CD14-positive monocyte (primary cell): ENCODE results near the gene FAM136A. TPM values are rescaled to one million over a fixed set of nuclear protein-coding genes. Genes with fewer than 3 reads are reported as not detected.

Source experiments
- DNase-seq, 3 donors: peaks; one replicate each; pipeline ENCODE4 v3.0.0-alpha.2; 2011 to 2022
- H2AFZ ChIP-seq: 2 replicates; pipeline ENCODE4 v1.6.0; 2012; ENCODE audit warnings: mild to moderate bottlenecking, low read depth, low read length, inconsistent platforms; ENCODE audit not compliant: insufficient read depth, poor library complexity, severe bottlenecking
- H3K27ac ChIP-seq, 2 donors: 1 replicate in 1 of 2; 2 replicates in 1 of 2; pipeline ENCODE4 v1.5.1; 2012 to 2013; ENCODE audit warnings: low read length in 2 of 2, control low read depth in 1 of 2, inconsistent platforms in 1 of 2, low read depth in 1 of 2, mild to moderate bottlenecking in 1 of 2
- H3K27me3 ChIP-seq, 2 donors: one replicate each; pipeline versions ENCODE4 v1.6.0 to v1.6.1; 2011 to 2013; ENCODE audit warnings: low read length in 2 of 2; ENCODE audit not compliant: control insufficient read depth in 2 of 2, insufficient read depth in 2 of 2
- H3K36me3 ChIP-seq, 2 donors: replicated peaks in 1 of 2; 1 replicate in 1 of 2; 2 replicates in 1 of 2; pipeline versions ENCODE4 v1.5.1 to v1.6.1; 2012 to 2013; ENCODE audit warnings: low read length in 2 of 2, control low read depth in 1 of 2, inconsistent platforms in 1 of 2, mild to moderate bottlenecking in 1 of 2; ENCODE audit not compliant: insufficient read depth in 2 of 2, control insufficient read depth in 1 of 2
- H3K4me1 ChIP-seq, 2 donors: 1 replicate in 1 of 2; 2 replicates in 1 of 2; pipeline versions ENCODE4 v1.5.1 to v1.6.1; 2012 to 2013; ENCODE audit warnings: low read length in 2 of 2, control low read depth in 1 of 2, inconsistent platforms in 1 of 2, mild to moderate bottlenecking in 1 of 2, moderate library complexity in 1 of 2; ENCODE audit not compliant: insufficient read depth in 2 of 2, control insufficient read depth in 1 of 2
- H3K4me2 ChIP-seq: replicated peaks from 2 replicates; pipeline ENCODE3; 2012; ENCODE audit warnings: low read length, moderate library complexity, mild to moderate bottlenecking; ENCODE audit not compliant: poor library complexity, severe bottlenecking; ENCODE audit errors: extremely low read depth
- H3K4me3 ChIP-seq, 3 experiments: fragments of 200-600 bp in 1 of 3; sonication (generic) in 1 of 3; replicated peaks in 1 of 3; 1 replicate in 2 of 3; 2 replicates in 1 of 3; pipeline ENCODE4 v1.5.1; 2011 to 2013; ENCODE audit warnings: low read length in 3 of 3, mild to moderate bottlenecking in 3 of 3, control low read depth in 2 of 3, low read depth in 2 of 3, inconsistent platforms in 1 of 3, moderate library complexity in 1 of 3
- H3K79me2 ChIP-seq: 2 replicates; pipeline ENCODE4 v1.6.0; 2012; ENCODE audit warnings: mild to moderate bottlenecking, control low read depth, inconsistent platforms, low read length, moderate library complexity; ENCODE audit not compliant: insufficient read depth
- H3K9ac ChIP-seq: 2 replicates; pipeline ENCODE4 v1.6.0; 2017; ENCODE audit warnings: low read length, mild to moderate bottlenecking; ENCODE audit not compliant: insufficient read depth, poor library complexity, severe bottlenecking
- H3K9me3 ChIP-seq, 2 donors: replicated peaks in 1 of 2; 1 replicate in 1 of 2; 2 replicates in 1 of 2; pipeline versions ENCODE4 v1.5.1 to v1.6.1; 2012 to 2013; ENCODE audit warnings: low read length in 2 of 2, control low read depth in 1 of 2; ENCODE audit not compliant: control insufficient read depth in 1 of 2, insufficient read depth in 1 of 2
- H4K20me1 ChIP-seq: 2 replicates; pipeline ENCODE4 v1.6.0; 2012; ENCODE audit warnings: mild to moderate bottlenecking, low read length, control low read depth, moderate library complexity; ENCODE audit not compliant: insufficient read depth
- H3K27ac Mint-ChIP-seq, 7 donors: one replicate each; pipeline ENCODE4 v1.8.0; 2020; ENCODE audit warnings: mild to moderate bottlenecking in 7 of 7, mixed read lengths in 7 of 7, moderate library complexity in 6 of 7, inconsistent platforms in 2 of 7
- H3K27me3 Mint-ChIP-seq, 3 donors: one replicate each; pipeline ENCODE4 v1.8.0; 2021 to 2022; ENCODE audit warnings: low read depth in 3 of 3, mild to moderate bottlenecking in 3 of 3, mixed read lengths in 3 of 3, moderate library complexity in 3 of 3, inconsistent platforms in 1 of 3
- H3K36me3 Mint-ChIP-seq, 2 donors: one replicate each; pipeline ENCODE4 v1.8.0; 2020; ENCODE audit warnings: mixed read lengths in 2 of 2, inconsistent platforms in 1 of 2, mild to moderate bottlenecking in 1 of 2
- H3K4me1 Mint-ChIP-seq: one replicate; pipeline ENCODE4 v1.8.0; 2020; ENCODE audit warnings: mild to moderate bottlenecking, mixed read lengths
- H3K4me3 Mint-ChIP-seq, 2 donors: one replicate each; pipeline ENCODE4 v1.8.0; 2020; ENCODE audit warnings: mild to moderate bottlenecking in 2 of 2, mixed read lengths in 2 of 2, moderate library complexity in 1 of 2
- H3K9me3 Mint-ChIP-seq, 7 donors: one replicate each; pipeline ENCODE4 v1.8.0; 2020 to 2022; ENCODE audit warnings: mixed read lengths in 7 of 7, mild to moderate bottlenecking in 6 of 7, moderate library complexity in 6 of 7, inconsistent platforms in 2 of 7
- CTCF ChIP-seq: fragments of 200-600 bp; IDR thresholded peaks from one replicate; pipeline ENCODE4 v1.8.0; 2022; ENCODE audit warnings: antibody characterized with exemption, mild to moderate bottlenecking
- WGBS: methylation state at CpG from one replicate; pipeline ENCODE4 v1.1.5; 2013; ENCODE audit warnings: missing lambda C conversion rate; ENCODE audit not compliant: insufficient coverage; 5-methylcytosine and 5-hydroxymethylcytosine counted together
- intact Hi-C, 2 donors: fragments of 100-400 bp; cut with micrococcal nuclease; formaldehyde crosslinking; loops; one replicate each; pipeline versions ENCODE4 v1.15.0 to v1.15.1; 2023
- polyA plus RNA-seq, 3 donors: library from polyadenylated mRNA; depleted of rRNA in 1 of 3; unstranded in 2 of 3; stranded (reverse) in 1 of 3; fragments of 300-500 nt in 2 of 3; fragments of >200 nt in 1 of 3; fragmentation: Illumina TruSeq in 2 of 3; gene quantifications; 1 replicate in 2 of 3; 2 replicates in 1 of 3; pipeline ENCODE4 v1.2.3, GENCODE V29; 2012 to 2021

FAM136A gene
- polyA plus RNA-seq, 3 donors: 26.1 to 31.8 (median 30.1) TPM

- intact Hi-C loops: no loop called here
- H3K4me1 Mint-ChIP-seq: no peaks in the 10 kb centered on the region
- H3K27me3 ChIP-seq: no peaks in the 10 kb centered on the region
Measured at GRCh38 chr2:70331012-70331411, 29.1 kb upstream of the FAM136A start.

DNA sequence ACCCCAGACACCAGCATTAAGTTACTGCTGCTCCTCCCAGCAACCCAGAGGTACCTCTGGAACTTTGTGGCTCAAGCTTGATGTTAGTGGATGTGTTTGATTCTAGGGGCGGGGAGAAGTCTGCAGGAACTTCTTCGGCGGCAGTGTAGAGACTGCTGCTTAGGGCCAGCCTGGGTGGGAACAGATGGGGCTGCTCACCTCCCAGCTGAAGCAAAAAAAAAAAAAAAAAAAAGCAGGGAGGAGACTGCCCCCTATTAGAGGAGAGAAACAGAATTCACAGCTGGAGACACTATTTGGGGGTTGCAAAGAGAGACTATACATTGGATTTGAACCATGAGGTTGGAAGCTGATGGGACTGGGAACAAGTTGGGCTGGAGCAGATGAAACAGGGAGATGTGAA, 28.6 kb upstream of the FAM136A start:
- no peaks in the 10 kb centered on the region for H3K36me3 Mint-ChIP-seq
- no peak overlapping the region for H3K4me3 Mint-ChIP-seq
- DNase-seq: no peak
- H3K27ac Mint-ChIP-seq: no peak overlapping the region
- no peaks in the 10 kb centered on the region for H3K27me3 ChIP-seq
- H3K27me3 Mint-ChIP-seq: peaks cover 1 to 9% (median 5%) of the 10 kb centered on the region in 3 donors
- whole genome bisulfite sequencing: no CpG with 5 or more reads among the region's 3 CpGs
- no peaks in the 10 kb centered on the region for H3K4me1 Mint-ChIP-seq
- H3K9me3 ChIP-seq: no peaks in the 10 kb centered on the region
- no peaks in the 10 kb centered on the region for H3K79me2 ChIP-seq
- no peak overlapping the region for H3K4me2 ChIP-seq
- H3K36me3 ChIP-seq: no peaks in the 10 kb centered on the region
- no peak overlapping the region for H3K27ac ChIP-seq
- H3K9me3 Mint-ChIP-seq: peaks cover 0 to 2% (median 0%) of the 10 kb centered on the region in 7 donors
- no peak overlapping the region for H3K4me3 ChIP-seq
- H3K4me1 ChIP-seq: no peaks in the 10 kb centered on the region
- no peaks in the 10 kb centered on the region for H4K20me1 ChIP-seq
- H2AFZ ChIP-seq: no peak overlapping the region
- H3K9ac ChIP-seq: no peak overlapping the region
- intact Hi-C loops: no loop called here
- no peak for TF ChIP-seq CTCF

More at GRCh38 chr2:70331012-70331411, 29.1 kb upstream of the FAM136A start:
- no peak overlapping the region for H3K4me3 ChIP-seq
- WGBS: 89% methylated on average over 7 of the region's 7 CpGs
- H3K79me2 ChIP-seq: no peaks in the 10 kb centered on the region
- no peak overlapping the region for H2AFZ ChIP-seq
- no peak for DNase-seq
- TF ChIP-seq CTCF: no peak
- H3K27ac Mint-ChIP-seq: peak overlapping the region in 1 of 7 donors; percentile 34
- H4K20me1 ChIP-seq: no peaks in the 10 kb centered on the region
- H3K9ac ChIP-seq: no peak overlapping the region
- H3K4me2 ChIP-seq: no peak overlapping the region
- peaks cover 1 to 9% (median 3%) of the 10 kb centered on the region in 3 donors for H3K27me3 Mint-ChIP-seq
- no peak overlapping the region for H3K4me3 Mint-ChIP-seq
- H3K9me3 Mint-ChIP-seq: peaks cover 0 to 2% (median 0%) of the 10 kb centered on the region in 7 donors
- H3K9me3 ChIP-seq: no peaks in the 10 kb centered on the region
- H3K36me3 ChIP-seq: no peaks in the 10 kb centered on the region
- no peaks in the 10 kb centered on the region for H3K36me3 Mint-ChIP-seq
- H3K4me1 ChIP-seq: no peaks in the 10 kb centered on the region
- H3K27ac ChIP-seq: no peak overlapping the region
